Transverse colon (tissue), 4 donors: Measurements from ENCODE around the gene TPPP3. TPM values are rescaled to one million over a fixed set of nuclear protein-coding genes. Genes with fewer than 3 reads are reported as not detected.
A peak's percentile ranks its signal among the peaks of the same experiment; 100 is the strongest.

ENCODE experiments used
- DNase-seq: peaks from one replicate; pipeline ENCODE4 v3.0.0-alpha.2; 2019
- H3K27ac ChIP-seq, 4 donors: fragments of 200-600 bp; sonication (generic); 2 replicates each; pipeline ENCODE4 v1.5.1; 2016 to 2018; ENCODE audit warnings: inconsistent platforms in 4 of 4
- H3K27me3 ChIP-seq: fragments of 200-600 bp; sonication (generic); 2 replicates; pipeline ENCODE4 v1.5.1; 2017; ENCODE audit warnings: inconsistent platforms
- H3K36me3 ChIP-seq, 4 donors: fragments of 200-600 bp; sonication (generic); 2 replicates each; pipeline ENCODE4 v1.5.1; 2017 to 2019; ENCODE audit warnings: inconsistent platforms in 4 of 4
- H3K4me1 ChIP-seq, 4 donors: fragments of 200-600 bp; sonication (generic); 2 replicates each; pipeline ENCODE4 v1.5.1; 2017 to 2020; ENCODE audit warnings: inconsistent platforms in 4 of 4
- H3K4me3 ChIP-seq, 4 donors: fragments of 200-600 bp; sonication (generic); 1 replicate in 1 of 4; 2 replicates in 3 of 4; pipeline versions ENCODE4 v1.5.1 to v1.6.1; 2017 to 2019; ENCODE audit warnings: inconsistent platforms in 4 of 4
- H3K9me3 ChIP-seq, 2 donors: fragments of 200-600 bp; sonication (generic); 2 replicates each; pipeline ENCODE4 v1.5.1; 2017 to 2019; ENCODE audit warnings: inconsistent platforms in 2 of 2
- EP300 ChIP-seq: sonication (generic); formaldehyde crosslinking; IDR thresholded peaks from one replicate; pipeline ENCODE4 v1.6.1; 2017; ENCODE audit warnings: antibody characterized with exemption, low read depth
- POLR2A ChIP-seq: fragments of 450-650 bp; IDR thresholded peaks from one replicate; pipeline ENCODE4 v1.6.1; 2016; ENCODE audit warnings: antibody characterized with exemption, mild to moderate bottlenecking, moderate library complexity
- POLR2AphosphoS5 ChIP-seq, 3 donors: sonication (generic); formaldehyde crosslinking; IDR thresholded peaks; one replicate each; pipeline ENCODE4 v1.6.1; 2016; ENCODE audit warnings: antibody characterized with exemption in 3 of 3
- WGBS, 2 donors: methylation state at CpG; one replicate each; pipeline ENCODE4 v1.1.5; 2018; ENCODE audit warnings: low coverage in 1 of 2; 5-methylcytosine and 5-hydroxymethylcytosine counted together
- in situ Hi-C, 4 donors: fragments of 200-750 bp; cut with MboI; loops; one replicate each; pipeline versions ENCODE4 v1.15.0 to v1.15.1; 2017; ENCODE audit warnings: low sequenced_read_pairs in 3 of 4, low pct_ligation_motif_present in 1 of 4, low pct_unique_long_range_greater_than_20kb in 1 of 4
- intact Hi-C: fragments of 100-400 bp; cut with DNase I; formaldehyde crosslinking; loops from one replicate; pipeline ENCODE4 v1.15.1; 2023; ENCODE audit warnings: low total_unique reads
- total RNA-seq, 4 donors: library from RNA; depleted of rRNA; stranded (reverse); fragments of >200 nt; gene quantifications; one replicate each; pipeline ENCODE4 v1.1.0, GENCODE V29; 2016
- TF ChIP-seq, protein P1 (sequence below), 5 experiments: fragments of 200-600 bp in 3 of 5; fragments of 450-650 bp in 2 of 5; sonication (generic) in 3 of 5; IDR thresholded peaks; 1 replicate in 2 of 5; 2 replicates in 3 of 5; pipeline ENCODE4 v1.5.1; 2016 to 2017; ENCODE audit warnings: antibody characterized with exemption in 5 of 5, inconsistent platforms in 3 of 5, mild to moderate bottlenecking in 2 of 5, moderate library complexity in 1 of 5

TPPP3 gene
- total RNA-seq, 4 donors from 2014 or later = 3.5 to 20.9 (median 5.7) TPM; not detected in 1

- intact Hi-C loops = no loop called here
- TF ChIP-seq, protein P1, sequence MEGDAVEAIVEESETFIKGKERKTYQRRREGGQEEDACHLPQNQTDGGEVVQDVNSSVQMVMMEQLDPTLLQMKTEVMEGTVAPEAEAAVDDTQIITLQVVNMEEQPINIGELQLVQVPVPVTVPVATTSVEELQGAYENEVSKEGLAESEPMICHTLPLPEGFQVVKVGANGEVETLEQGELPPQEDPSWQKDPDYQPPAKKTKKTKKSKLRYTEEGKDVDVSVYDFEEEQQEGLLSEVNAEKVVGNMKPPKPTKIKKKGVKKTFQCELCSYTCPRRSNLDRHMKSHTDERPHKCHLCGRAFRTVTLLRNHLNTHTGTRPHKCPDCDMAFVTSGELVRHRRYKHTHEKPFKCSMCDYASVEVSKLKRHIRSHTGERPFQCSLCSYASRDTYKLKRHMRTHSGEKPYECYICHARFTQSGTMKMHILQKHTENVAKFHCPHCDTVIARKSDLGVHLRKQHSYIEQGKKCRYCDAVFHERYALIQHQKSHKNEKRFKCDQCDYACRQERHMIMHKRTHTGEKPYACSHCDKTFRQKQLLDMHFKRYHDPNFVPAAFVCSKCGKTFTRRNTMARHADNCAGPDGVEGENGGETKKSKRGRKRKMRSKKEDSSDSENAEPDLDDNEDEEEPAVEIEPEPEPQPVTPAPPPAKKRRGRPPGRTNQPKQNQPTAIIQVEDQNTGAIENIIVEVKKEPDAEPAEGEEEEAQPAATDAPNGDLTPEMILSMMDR (IDR thresholded peaks at IDR 0.05) = no peak
- no peak for TF ChIP-seq EP300
- TF ChIP-seq POLR2A = no peak
- TF ChIP-seq POLR2AphosphoS5 (IDR thresholded peaks at IDR 0.05) = no peak
- no peaks in the 10 kb centered on the region for H3K36me3 ChIP-seq
- no peak for DNase-seq
- H3K27ac ChIP-seq = peak overlapping the region; percentile 49 to 81 (median 69)
- in situ Hi-C loops = no loop called here
- H3K27me3 ChIP-seq = no peaks in the 10 kb centered on the region
- WGBS, 2 donors = 92 to 100% methylated on average over 2 to 8 of the region's 8 CpGs
- H3K4me1 ChIP-seq = peaks cover 5 to 24% (median 12%) of the 10 kb centered on the region in 4 donors
- H3K4me3 ChIP-seq = no peak overlapping the region
- no peaks in the 10 kb centered on the region for H3K9me3 ChIP-seq
Measured at GRCh38 chr16:67405336-67405735, 12.0 kb upstream of the TPPP3 start.

GRCh38 chr16:67404740-67405226 is 11.5 kb upstream of the TPPP3 start:
- peak; percentile 87 for DNase-seq
- Histone ChIP-seq H3K27ac (peak overlapping the region; percentile 79 to 83 (median 82)), H3K4me1 (peaks cover 5 to 26% (median 13%) of the 10 kb centered on the region in 4 donors), H3K27me3 (no peaks in the 10 kb centered on the region), H3K9me3 (no peaks in the 10 kb centered on the region), H3K4me3 (no peak overlapping the region), H3K36me3 (no peaks in the 10 kb centered on the region)
- TF ChIP-seq POLR2A (no peak), POLR2AphosphoS5 (IDR thresholded peaks at IDR 0.05) (peak; percentile 50 to 87 (median 82)), EP300 (peak; percentile 90)
- 79% methylated on average over 5 of the region's 5 CpGs; no CpG with 5 or more reads in 1 of the 2 donors for WGBS, 2 donors
- intact Hi-C loops = no loop called here
- in situ Hi-C loops = no loop called here

DNA sequence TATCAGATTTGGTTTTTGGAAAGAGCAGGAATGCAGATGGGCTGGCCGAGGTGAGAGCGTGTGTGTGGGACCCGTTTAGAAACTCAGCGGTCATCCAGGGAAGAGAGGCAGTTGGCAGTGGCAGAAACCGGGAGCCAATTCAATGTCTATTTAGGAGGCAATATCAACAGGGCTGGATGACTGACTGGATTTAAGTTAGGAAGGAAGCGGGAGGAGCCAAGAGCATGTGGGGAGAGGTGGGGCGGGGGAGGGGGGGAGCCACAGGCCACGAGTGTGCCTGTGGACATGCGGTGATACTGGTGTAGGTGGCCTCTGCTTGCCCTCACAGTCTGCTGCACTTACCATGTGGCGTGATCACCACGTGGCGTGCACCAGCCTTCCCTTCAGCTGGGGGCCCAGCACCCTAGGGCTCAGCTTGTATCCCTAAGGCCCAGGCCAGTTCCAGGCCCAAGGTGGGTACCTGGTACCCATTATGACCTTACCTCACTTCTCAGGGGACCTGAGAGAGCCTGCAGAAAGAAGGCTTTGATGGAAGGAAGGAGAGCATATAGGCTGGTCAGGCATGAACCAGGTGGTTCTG is 10.8 kb upstream of the TPPP3 start:
- H3K9me3 ChIP-seq = no peaks in the 10 kb centered on the region
- H3K27me3 ChIP-seq = no peaks in the 10 kb centered on the region
- no peak for DNase-seq
- in situ Hi-C loops (no loop called here), intact Hi-C loops (no loop called here)
- H3K27ac ChIP-seq = peak overlapping the region; percentile 79 to 83 (median 82)
- H3K4me1 ChIP-seq = peaks cover 9 to 33% (median 19%) of the 10 kb centered on the region in 4 donors
- 70 to 74% methylated on average over 2 to 12 of the region's 12 CpGs for WGBS, 2 donors
- H3K4me3 ChIP-seq = no peak overlapping the region
- H3K36me3 ChIP-seq = no peaks in the 10 kb centered on the region
- no peak for TF ChIP-seq POLR2A

- DNase-seq = no peak
- in situ Hi-C loops = no loop called here
- H3K27me3 ChIP-seq = no peaks in the 10 kb centered on the region
- no peak for TF ChIP-seq POLR2AphosphoS5 (IDR thresholded peaks at IDR 0.05)
- no peak for TF ChIP-seq EP300
- TF ChIP-seq POLR2A = no peak
- TF ChIP-seq, protein P1 (IDR thresholded peaks at IDR 0.05) = no peak
- H3K4me3 ChIP-seq = no peak overlapping the region
- H3K4me1 ChIP-seq = peaks cover 20 to 43% (median 31%) of the 10 kb centered on the region in 4 donors
- intact Hi-C loops = no loop called here
- no peaks in the 10 kb centered on the region for H3K9me3 ChIP-seq
- WGBS, 2 donors = 80 to 94% methylated on average over 1 to 14 of the region's 14 CpGs
- no peaks in the 10 kb centered on the region for H3K36me3 ChIP-seq
- H3K27ac ChIP-seq = no peak overlapping the region
Measured at GRCh38 chr16:67400901-67401300, 7.6 kb upstream of the TPPP3 start.
